ENCODE data around the gene TEKT1.
"Not testable (repeated sequence)": the region's sequence is repeated elsewhere in the genome, so short reads cannot be mapped to it uniquely, and the experiment has no call there.

Gene TEKT1

DNA sequence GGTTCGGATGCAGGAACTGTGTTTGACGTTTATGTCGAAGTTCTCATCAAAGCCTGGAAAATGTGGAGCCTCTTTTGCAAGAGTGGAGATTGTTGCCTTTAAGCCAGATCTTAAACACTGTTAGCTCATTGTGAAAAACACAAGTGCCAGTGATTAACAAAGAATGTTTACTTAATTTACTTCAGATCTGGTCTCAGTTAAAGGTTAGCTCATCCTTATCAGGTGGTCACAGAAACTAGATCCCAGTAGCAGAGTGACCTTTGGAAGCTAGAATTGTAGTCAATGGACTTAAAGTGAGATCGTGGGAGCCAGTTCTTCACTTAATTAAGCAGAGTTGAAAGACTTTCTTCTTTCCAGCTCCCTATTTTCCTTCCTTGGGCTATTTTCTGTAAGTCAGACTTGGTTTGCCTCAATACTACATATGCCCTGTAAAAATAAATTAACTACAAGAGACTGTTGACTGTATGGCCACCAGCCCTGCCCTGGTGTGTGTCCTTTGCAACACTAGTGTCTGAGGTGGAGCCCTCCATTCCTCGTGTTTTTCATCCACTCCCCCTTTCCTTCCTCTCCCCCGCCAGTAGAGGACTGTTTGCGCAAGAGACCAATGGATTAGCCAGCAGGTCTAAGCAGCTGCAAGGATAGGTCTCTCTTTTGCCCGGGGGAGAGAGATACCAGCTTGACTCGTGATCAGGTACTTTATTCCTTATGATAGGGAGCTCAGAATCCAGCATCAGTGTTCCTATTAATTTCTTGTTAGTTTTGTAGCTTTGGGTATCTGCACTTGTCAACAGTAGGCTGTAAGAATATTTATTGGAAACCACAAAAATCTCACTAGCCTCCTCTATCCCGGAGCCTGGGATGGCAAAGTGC lies 35.3 kb downstream of the TEKT1 start:
- Mint-ChIP-seq H3K4me1 (ENCODE audit: low read depth) (no peaks in the 10 kb centered on the region), H3K4me3 (no peak overlapping the region), H3K9me3 (no peaks in the 10 kb centered on the region), H3K27me3 (peaks cover 23% of the 10 kb centered on the region), H3K27ac (no peak overlapping the region), H3K36me3 (ENCODE audit: low read depth) (no peaks in the 10 kb centered on the region)

DNA sequence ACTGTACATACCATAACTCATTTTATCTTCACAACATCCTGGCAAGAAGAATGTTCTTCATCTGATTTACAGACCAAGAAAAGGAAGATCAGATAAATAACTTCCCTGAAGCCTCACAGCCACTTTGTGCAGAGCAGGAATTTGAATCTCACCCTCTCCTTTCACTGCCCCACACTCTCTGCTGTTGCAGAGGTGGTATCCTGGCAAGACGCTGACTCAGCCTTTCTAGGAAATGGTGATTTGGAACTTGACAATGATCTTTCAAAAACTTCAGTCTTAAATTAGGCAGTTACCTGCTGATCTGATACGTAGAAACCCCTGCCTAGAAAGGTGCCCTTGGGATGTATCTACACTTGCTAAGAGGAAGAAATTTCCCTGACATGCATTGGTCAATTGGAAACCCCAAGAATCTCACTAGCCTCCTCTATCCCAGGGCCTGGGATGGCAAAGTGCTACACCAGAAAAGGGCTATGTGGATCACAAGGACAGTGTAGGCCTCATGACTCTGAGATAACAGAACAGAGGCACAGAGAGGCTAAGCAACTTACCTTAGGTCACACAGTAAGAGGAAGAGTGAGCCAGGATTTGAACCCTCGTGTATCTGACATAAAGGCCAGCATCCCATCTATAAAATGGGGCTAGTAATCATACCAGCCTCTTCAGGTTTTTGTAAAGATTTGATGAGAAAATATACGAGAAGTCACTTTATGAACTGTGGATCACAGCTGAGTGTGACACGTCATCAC lies 37.6 kb downstream of the TEKT1 start:
- H3K27me3 Mint-ChIP-seq: peaks cover 38% of the 10 kb centered on the region
- no peak overlapping the region for H3K4me3 Mint-ChIP-seq
- no peaks in the 10 kb centered on the region for H3K4me1 Mint-ChIP-seq (ENCODE audit: low read depth)
- no peak overlapping the region for H3K27ac Mint-ChIP-seq
- no peaks in the 10 kb centered on the region for H3K36me3 Mint-ChIP-seq (ENCODE audit: low read depth)
- H3K9me3 Mint-ChIP-seq: no peaks in the 10 kb centered on the region

DNA sequence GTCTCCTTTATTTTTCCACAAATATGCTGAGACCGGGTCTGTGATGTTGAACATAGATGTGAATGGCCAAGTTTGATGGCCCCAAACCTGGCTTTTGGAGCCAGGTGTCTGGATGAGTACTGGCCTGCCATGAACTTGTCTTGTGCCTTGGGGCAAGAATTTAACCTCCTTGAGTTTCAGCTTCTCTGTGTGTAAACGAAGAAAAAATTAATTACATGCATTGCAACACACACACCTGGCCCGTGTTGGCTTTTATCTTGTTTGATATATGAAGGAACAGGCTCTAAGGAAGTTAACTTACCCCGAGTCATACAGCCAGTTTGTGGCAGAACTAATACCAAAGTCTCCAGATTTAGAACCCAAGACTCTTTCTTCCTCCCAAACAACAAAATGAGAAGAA lies 42.4 kb downstream of the TEKT1 start:
- Mint-ChIP-seq H3K4me3 (no peak overlapping the region), H3K36me3 (ENCODE audit: low read depth) (no peaks in the 10 kb centered on the region), H3K27ac (no peak overlapping the region), H3K27me3 (peaks cover 72% of the 10 kb centered on the region), H3K9me3 (peaks cover 9% of the 10 kb centered on the region), H3K4me1 (ENCODE audit: low read depth) (no peaks in the 10 kb centered on the region)

DNA sequence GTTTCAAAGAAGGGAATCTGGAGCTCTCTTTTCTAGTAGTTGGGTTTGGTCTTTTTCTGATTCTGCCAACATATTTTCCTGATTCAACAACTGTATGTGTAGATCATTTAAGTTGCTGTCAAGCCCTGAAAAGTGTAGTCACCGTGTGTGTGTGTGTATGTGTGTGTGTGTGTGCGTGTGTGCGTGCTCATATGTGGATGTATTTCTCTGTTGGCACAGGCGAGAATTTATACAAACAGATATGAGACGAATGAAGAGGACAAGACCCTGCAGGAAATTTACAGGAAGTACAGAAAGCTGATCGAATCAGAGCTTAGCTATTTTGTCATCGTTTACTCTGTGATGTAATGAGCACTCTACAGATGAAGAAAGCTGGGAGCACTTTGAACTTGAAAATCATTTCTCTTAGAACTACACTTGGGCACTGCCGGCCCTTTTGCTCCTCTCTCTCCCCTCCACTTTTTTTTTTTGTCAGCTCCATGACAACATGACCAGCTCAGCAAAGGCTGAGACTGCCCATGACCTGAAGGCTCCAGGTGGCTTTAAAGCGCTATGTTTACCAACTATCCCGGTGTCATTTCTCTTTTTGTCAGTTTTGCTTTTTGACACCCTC lies 44.3 kb downstream of the TEKT1 start:
- no peak overlapping the region for H3K27ac Mint-ChIP-seq
- H3K9me3 Mint-ChIP-seq: peaks cover 19% of the 10 kb centered on the region
- no peaks in the 10 kb centered on the region for H3K4me1 Mint-ChIP-seq (ENCODE audit: low read depth)
- H3K4me3 Mint-ChIP-seq: no peak overlapping the region
- no peaks in the 10 kb centered on the region for H3K36me3 Mint-ChIP-seq (ENCODE audit: low read depth)
- H3K27me3 Mint-ChIP-seq: peaks cover 84% of the 10 kb centered on the region

DNA sequence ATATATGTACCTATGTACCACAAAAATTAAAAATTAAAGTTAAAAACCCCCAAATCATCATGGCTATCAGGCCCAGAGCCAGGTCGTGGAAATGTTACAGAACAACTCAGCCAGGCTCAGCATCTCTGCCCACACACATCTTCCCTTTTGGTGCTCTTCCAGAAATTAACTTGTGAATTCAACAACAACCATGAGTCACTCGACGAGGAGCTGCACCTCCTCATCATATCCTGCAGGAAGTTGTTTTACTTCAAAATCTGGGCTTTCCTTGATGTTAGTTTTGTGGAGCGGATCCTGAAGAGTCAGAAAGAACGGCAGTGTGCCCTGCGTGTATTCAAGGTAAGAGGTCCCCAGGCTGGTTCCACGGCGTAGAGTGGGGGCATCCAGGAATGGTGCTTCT lies 44.9 kb downstream of the TEKT1 start:
- Mint-ChIP-seq H3K27me3 (peaks cover 87% of the 10 kb centered on the region), H3K27ac (no peak overlapping the region), H3K4me3 (no peak overlapping the region), H3K4me1 (ENCODE audit: low read depth) (no peaks in the 10 kb centered on the region), H3K9me3 (peaks cover 19% of the 10 kb centered on the region), H3K36me3 (ENCODE audit: low read depth) (no peaks in the 10 kb centered on the region)

DNA sequence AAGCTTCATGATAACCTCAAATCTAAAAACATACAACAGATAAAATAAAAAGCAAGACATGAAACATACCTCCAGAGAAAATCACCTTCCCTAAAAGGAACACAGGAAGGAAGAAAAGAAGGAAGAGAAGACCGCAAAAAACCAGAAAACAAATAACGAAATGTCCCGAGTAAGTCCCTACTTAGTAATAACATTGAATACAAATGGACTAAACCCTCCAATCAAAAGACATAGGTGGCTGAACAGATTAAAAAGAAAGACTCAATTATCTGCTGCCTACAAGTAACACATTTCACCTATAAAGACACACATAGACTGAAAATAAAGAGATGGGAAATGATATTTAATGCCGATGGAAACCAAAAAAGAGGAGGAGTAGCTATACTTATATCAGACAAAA lies 49.3 kb downstream of the TEKT1 start:
- Mint-ChIP-seq H3K27ac (no peak overlapping the region), H3K4me3 (no peak overlapping the region), H3K4me1 (ENCODE audit: low read depth) (no peaks in the 10 kb centered on the region), H3K36me3 (ENCODE audit: low read depth) (no peaks in the 10 kb centered on the region), H3K27me3 (peaks cover 78% of the 10 kb centered on the region), H3K9me3 (peaks cover 19% of the 10 kb centered on the region)

DNA sequence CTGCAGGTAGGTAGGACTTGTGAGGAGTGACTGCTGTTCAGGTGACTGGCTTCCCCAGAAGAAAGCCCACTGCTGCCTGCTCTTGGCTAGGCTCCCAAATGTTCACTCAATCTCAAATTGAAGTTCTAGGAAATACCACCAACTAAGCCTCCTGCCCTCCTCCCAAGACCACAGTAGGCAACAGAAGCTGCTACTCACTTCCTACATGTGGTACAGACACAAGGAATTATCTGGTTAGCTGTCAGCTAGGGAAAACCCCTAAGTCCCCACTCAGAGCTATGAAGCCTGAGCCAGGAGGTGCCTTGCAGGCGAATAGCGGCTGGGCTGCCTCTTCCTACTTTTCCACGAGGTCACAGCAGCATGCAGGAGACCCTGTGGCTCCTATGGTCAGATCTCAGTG lies 50.6 kb downstream of the TEKT1 start:
- peaks cover 17% of the 10 kb centered on the region for H3K9me3 Mint-ChIP-seq

DNA sequence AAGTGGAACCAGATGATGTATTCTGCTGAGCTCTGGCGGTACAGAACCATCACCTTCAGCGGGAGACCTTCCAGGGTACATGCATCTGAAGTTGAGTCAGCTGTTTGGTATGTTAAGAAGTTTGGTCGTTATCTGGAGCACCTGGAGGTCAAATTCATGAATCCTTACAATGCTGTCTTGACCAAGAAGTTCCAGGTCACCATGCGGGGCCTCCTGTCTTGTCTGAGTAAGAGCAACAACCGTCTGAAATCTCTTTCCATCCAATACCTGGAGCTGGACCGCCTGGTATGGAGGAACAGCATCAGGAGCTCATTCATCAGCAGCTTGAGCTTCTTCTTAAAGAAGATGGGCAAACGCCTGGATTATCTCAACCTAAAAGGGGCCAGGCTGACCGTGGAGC lies 51.5 kb downstream of the TEKT1 start:
- Mint-ChIP-seq H3K27ac (no peak overlapping the region), H3K27me3 (peaks cover 66% of the 10 kb centered on the region), H3K4me3 (no peak overlapping the region), H3K36me3 (ENCODE audit: low read depth) (peaks cover 2% of the 10 kb centered on the region), H3K4me1 (ENCODE audit: low read depth) (no peaks in the 10 kb centered on the region), H3K9me3 (peaks cover 11% of the 10 kb centered on the region)

More for the DNA sequence above, 50.6 kb downstream of the TEKT1 start:
- H3K4me1 Mint-ChIP-seq (ENCODE audit: low read depth): no peaks in the 10 kb centered on the region
- H3K27ac Mint-ChIP-seq: no peak overlapping the region
- H3K36me3 Mint-ChIP-seq (ENCODE audit: low read depth): no peaks in the 10 kb centered on the region
- no peak overlapping the region for H3K4me3 Mint-ChIP-seq
- H3K27me3 Mint-ChIP-seq: peaks cover 72% of the 10 kb centered on the region

DNA sequence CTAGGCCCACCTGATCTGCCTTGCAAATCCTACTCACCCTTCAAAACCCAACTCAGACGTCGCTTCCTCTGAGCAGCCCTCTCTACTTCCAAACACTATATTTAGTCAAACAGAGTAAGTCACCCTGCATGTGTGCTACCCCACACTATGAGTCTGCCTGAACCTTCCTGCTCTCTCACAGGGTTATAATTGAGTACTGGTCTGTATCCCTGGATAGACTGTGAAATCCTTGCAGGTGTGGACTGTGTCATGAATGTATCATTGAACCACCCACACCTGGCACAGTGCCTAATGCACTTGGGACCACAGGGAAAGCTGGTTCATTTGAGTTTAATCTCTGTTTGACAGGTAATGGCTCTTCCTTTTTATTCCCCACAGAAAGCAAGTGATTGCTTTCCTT lies 52.1 kb downstream of the TEKT1 start:
- Mint-ChIP-seq H3K36me3 (ENCODE audit: low read depth) (peaks cover 8% of the 10 kb centered on the region), H3K9me3 (peaks cover 12% of the 10 kb centered on the region)

DNA sequence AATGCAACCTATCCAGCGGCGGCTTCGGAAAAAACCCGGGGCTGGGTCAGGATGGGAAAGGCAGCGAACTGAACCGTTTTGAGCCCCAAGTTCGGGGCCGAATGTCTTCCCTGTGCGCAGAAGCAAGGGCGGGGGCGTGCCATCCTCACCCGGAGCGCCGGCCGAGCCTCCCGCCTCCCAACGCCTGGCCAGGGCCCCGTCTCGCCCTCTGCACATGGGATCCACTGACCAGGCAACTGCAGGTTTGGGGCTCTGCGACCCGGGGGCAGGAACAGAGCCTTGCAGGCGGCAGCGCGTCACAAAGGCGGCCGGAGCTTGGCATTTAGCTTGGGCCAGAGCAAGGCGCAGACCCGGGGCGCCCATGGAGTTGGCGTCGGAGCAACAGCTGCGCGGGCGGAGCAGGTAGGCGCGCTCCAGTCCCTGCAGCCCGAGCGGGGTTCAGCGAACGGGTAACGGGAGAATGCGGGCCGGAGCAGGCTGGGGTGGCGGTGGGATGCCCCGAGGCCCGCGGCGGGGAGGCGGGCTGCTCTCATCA lies 55.6 kb downstream of the TEKT1 start, which contains the start of gene FBXO39:
Gene FBXO39, plus strand, starts transcription at position 345 of the 535 bp plus-strand sequence. CDS start 3,654 bp downstream, outside the sequence.
- Mint-ChIP-seq H3K36me3 (ENCODE audit: low read depth) (peaks cover 42% of the 10 kb centered on the region), H3K27ac (no peak within 1 kb of the TSS), H3K9me3 (peaks cover 6% of the 10 kb centered on the region), H3K27me3 (peaks cover 33% of the 10 kb centered on the region), H3K4me1 (ENCODE audit: low read depth) (no peaks in the 10 kb centered on the region), H3K4me3 (no peak within 1 kb of the TSS)

More for the DNA sequence above, 52.1 kb downstream of the TEKT1 start:
- H3K4me1 Mint-ChIP-seq (ENCODE audit: low read depth): no peaks in the 10 kb centered on the region
- H3K4me3 Mint-ChIP-seq: no peak overlapping the region
- no peak overlapping the region for H3K27ac Mint-ChIP-seq
- peaks cover 63% of the 10 kb centered on the region for H3K27me3 Mint-ChIP-seq

DNA sequence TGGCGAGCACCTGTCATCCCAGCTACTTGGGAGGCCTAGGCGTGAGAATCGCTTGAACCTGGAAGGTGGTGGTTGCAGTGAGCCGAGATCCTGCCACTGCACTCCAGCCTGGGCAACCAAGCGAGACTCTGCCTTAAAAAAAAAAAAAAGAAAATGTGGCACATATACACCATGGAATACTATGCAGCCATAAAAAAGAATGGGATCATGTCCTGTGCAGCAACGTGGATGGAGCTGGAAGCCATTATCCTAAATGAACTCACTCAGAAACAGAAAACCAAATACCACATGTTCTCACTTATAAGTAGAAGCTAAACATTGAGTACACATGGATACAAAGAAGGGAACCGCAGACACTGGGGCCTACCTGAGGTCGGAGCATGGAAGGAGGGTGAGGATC lies 56.6 kb downstream of the TEKT1 start:
- H3K36me3 Mint-ChIP-seq (ENCODE audit: low read depth): peaks cover 53% of the 10 kb centered on the region
- H3K9me3 Mint-ChIP-seq; H3K27ac Mint-ChIP-seq; H3K4me1 Mint-ChIP-seq (ENCODE audit: low read depth); H3K4me3 Mint-ChIP-seq: not testable (repeated sequence)
- H3K27me3 Mint-ChIP-seq: peaks cover 33% of the 10 kb centered on the region

DNA sequence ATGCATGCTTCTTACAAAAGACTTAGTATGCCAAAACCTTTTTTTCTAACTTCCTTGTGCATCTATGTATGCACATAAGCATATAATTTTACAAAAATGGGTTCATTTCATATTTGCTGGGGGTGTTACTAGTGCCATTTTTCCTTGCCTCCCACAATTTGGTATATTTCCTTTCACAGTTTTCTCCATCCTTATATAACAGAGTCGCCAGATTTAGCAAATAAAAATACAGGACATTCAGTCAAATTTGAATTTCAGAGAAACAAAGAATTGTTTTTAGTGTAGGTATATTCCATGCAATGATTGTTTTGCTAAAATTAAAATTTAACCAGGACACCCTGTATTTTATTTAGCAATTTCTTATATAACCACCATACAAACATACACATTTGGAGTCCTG lies 59.5 kb downstream of the TEKT1 start:
- Mint-ChIP-seq H3K27ac (no peak overlapping the region), H3K27me3 (peaks cover 9% of the 10 kb centered on the region), H3K36me3 (ENCODE audit: low read depth) (peaks cover 82% of the 10 kb centered on the region), H3K4me3 (no peak overlapping the region), H3K4me1 (ENCODE audit: low read depth) (no peaks in the 10 kb centered on the region), H3K9me3 (peaks cover 28% of the 10 kb centered on the region)

DNA sequence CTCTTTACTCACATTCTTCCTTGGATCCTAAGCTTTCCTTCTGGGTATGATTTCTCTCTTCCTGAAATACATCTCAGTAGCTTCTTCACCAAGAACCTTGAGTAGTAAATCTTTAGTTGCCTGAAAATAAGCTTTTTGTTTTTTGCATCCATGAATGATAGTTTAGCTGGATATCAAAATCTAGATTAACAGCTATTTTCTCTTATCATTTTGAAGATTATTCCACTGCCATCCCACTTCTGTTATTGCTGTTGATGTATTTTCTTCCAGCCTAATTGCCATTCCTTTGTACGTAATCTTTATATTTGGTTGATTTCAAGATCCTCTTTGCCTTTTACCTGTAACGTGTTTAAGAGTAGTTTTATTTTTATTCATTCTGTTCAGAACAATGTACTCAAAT lies 63.1 kb downstream of the TEKT1 start:
- H3K27me3 Mint-ChIP-seq: no peaks in the 10 kb centered on the region
- H3K27ac Mint-ChIP-seq: no peak overlapping the region
- no peaks in the 10 kb centered on the region for H3K4me1 Mint-ChIP-seq (ENCODE audit: low read depth)
- peaks cover 37% of the 10 kb centered on the region for H3K9me3 Mint-ChIP-seq
- H3K4me3 Mint-ChIP-seq: no peak overlapping the region
- peaks cover 99% of the 10 kb centered on the region for H3K36me3 Mint-ChIP-seq (ENCODE audit: low read depth)

DNA sequence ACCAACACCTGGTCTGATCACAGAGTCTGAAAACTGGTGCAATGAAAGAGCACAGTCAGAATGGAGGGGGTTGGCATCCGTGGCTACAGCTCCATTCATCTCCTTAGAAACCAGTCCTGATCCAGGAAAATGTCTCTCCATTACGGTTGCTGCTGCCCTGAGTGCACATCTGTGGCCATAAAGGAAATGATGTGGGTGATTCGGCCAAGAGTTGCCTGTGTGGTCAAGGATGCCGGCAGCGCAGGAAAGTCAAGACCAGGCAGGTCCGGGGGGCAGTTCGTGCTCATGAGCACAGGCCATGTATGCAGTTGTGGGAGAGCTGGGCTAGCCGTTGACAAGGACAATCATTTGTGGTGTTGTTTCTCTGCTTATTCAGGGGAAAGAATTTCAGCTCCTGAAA lies 69.8 kb downstream of the TEKT1 start:
- peaks cover 74% of the 10 kb centered on the region for H3K36me3 Mint-ChIP-seq (ENCODE audit: low read depth)
- peaks cover 13% of the 10 kb centered on the region for H3K9me3 Mint-ChIP-seq
- no peak overlapping the region for H3K4me3 Mint-ChIP-seq
- no peaks in the 10 kb centered on the region for H3K27me3 Mint-ChIP-seq
- H3K4me1 Mint-ChIP-seq (ENCODE audit: low read depth): peaks cover 17% of the 10 kb centered on the region
- no peak overlapping the region for H3K27ac Mint-ChIP-seq

DNA sequence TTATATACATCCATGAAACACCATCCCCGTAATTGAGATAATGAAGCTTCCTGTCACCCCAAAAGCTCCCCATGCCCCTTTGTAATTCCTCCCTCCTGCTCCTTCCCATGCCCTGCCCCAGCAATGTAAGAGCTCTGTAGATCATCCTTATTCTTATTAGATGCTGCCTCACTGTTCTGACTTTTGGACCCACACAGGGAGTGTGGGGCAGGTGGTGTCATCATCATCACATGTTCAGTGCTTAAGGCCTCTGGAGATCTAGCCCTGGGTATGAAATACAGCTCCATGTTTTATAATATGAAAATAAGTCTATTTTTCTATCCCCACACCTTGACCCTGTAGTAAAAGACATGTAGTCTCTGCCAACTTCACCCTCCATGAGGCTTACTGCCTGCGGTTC lies 73.8 kb downstream of the TEKT1 start:
- Mint-ChIP-seq H3K27me3 (no peaks in the 10 kb centered on the region), H3K4me3 (peak overlapping the region; percentile 62), H3K36me3 (ENCODE audit: low read depth) (peaks cover 35% of the 10 kb centered on the region), H3K9me3 (no peaks in the 10 kb centered on the region), H3K4me1 (ENCODE audit: low read depth) (peaks cover 49% of the 10 kb centered on the region), H3K27ac (peak overlapping the region; percentile 74)
